HG03520 (cell line): Measurements from ENCODE around the gene CAMK2G.
"Not testable (repeated sequence)": the region's sequence is repeated elsewhere in the genome, so short reads cannot be mapped to it uniquely, and the experiment has no call there.

Experiments
- ATAC-seq: cut with Tn5 transposase; IDR thresholded peaks from one replicate; pipeline ENCODE4 v1.9.1; 2021; ENCODE audit warnings: mild to moderate bottlenecking, moderate library complexity; ENCODE audit not compliant: unreplicated experiment

Gene CAMK2G

GRCh38 chr10:73905256-73906020, 31.1 kb upstream of the CAMK2G start:
- ATAC-seq = no peak

- no peak for ATAC-seq
Observed at GRCh38 chr10:73902351-73902750, 28.0 kb upstream of the CAMK2G start.

- ATAC-seq = no peak
Observed at GRCh38 chr10:73901261-73901660, 26.9 kb upstream of the CAMK2G start.

- ATAC-seq = no peak
Observed at GRCh38 chr10:73900064-73900463, 25.7 kb upstream of the CAMK2G start.

GRCh38 chr10:73899423-73899822, 25.1 kb upstream of the CAMK2G start:
- ATAC-seq = no peak

GRCh38 chr10:73898730-73899410, 24.5 kb upstream of the CAMK2G start:
- ATAC-seq = no peak

GRCh38 chr10:73897693-73898092, 23.3 kb upstream of the CAMK2G start:
- ATAC-seq = no peak

GRCh38 chr10:73895381-73895780, 21.0 kb upstream of the CAMK2G start:
- not testable (repeated sequence) for ATAC-seq

- no peak for ATAC-seq
Observed at GRCh38 chr10:73894245-73894971, 20.1 kb upstream of the CAMK2G start.

- ATAC-seq = no peak
Observed at GRCh38 chr10:73893426-73893825, 19.1 kb upstream of the CAMK2G start.

GRCh38 chr10:73892310-73893030, 18.1 kb upstream of the CAMK2G start:
- no peak for ATAC-seq

GRCh38 chr10:73891540-73891939, 17.2 kb upstream of the CAMK2G start:
- no peak for ATAC-seq

- not testable (repeated sequence) for ATAC-seq
Observed at GRCh38 chr10:73890830-73891229, 16.5 kb upstream of the CAMK2G start.

GRCh38 chr10:73890261-73890660, 15.9 kb upstream of the CAMK2G start:
- ATAC-seq = no peak

- ATAC-seq = not testable (repeated sequence)
Observed at GRCh38 chr10:73889416-73889815, 15.1 kb upstream of the CAMK2G start.

GRCh38 chr10:73889014-73889413, 14.7 kb upstream of the CAMK2G start:
- ATAC-seq = no peak

GRCh38 chr10:73888514-73888913, 14.2 kb upstream of the CAMK2G start:
- no peak for ATAC-seq

GRCh38 chr10:73887294-73888039, 13.1 kb upstream of the CAMK2G start:
- no peak for ATAC-seq

- no peak for ATAC-seq
Observed at GRCh38 chr10:73886661-73887293, 12.4 kb upstream of the CAMK2G start.

- ATAC-seq = no peak
Observed at GRCh38 chr10:73886085-73886529, 11.8 kb upstream of the CAMK2G start.
